HG03432 (cell line): ENCODE measurements around the gene EXOC3.
"Not testable (repeated sequence)": the region's sequence is repeated elsewhere in the genome, so short reads cannot be mapped to it uniquely, and the experiment has no call there.

Source experiments
- ATAC-seq: cut with Tn5 transposase; IDR thresholded peaks from one replicate; pipeline ENCODE4 v1.9.1; 2021; ENCODE audit warnings: mild to moderate bottlenecking, moderate library complexity; ENCODE audit not compliant: unreplicated experiment

The EXOC3 gene

DNA sequence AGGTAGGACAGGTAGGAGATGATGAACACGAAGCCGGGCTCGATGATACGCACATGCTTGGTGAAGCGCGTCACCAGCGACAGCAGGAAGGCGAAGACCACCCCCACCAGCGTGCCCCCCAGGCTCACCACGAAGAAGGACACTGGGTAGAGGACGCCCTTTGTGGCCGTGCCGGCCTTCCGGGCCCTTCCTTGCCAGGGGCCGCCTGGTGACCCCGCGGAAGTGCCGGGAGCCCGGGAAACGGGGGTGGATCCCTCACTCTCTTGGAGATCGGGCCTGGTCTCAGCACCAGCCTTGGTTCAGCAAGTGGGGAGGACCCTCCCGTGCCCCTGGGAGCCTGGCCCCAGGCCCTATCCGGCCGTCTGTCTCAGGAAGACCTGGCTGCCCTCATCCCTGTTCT, 41.6 kb downstream of the EXOC3 start:
- ATAC-seq, result no peak

DNA sequence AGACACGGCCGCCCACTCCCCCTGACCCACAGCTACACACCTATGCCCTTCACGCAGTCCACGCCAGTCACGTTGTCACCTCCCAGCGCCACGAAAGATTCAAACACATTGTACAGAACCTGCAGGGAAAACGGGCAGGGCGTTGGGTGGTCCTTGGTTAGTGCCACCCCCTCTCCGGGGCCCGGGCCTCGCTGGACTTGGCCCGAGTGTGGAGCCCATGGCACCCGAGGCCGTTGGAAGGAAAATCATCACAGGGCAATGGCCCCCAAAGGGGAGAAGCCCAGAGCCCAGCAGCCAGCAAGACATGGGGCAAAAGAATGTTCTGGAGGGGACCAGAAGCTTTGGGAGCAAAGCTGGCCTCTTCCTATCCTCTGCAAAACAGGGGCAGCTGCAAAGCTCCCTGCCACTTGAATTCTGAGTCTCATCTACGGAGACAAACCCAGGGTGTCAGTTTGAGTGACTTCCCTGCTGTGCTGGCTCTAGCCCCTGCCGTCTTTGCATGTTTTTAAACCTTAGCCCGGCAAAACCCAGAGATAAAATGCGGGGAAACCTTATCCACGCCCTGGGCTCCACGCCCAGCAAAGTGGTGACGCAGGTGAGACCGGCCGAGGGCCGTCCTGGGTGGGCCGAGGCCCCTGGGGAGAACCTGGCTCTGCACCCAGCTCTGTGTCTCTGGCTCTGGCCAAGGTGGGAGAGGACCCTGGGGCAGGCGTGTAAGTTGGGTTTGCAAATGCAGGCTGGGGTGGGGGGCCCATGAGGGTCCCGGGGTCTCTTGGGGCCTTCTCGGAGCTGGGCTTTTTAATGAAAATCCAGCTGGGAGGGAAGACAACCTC, 42.4 kb downstream of the EXOC3 start:
- no peak for ATAC-seq

DNA sequence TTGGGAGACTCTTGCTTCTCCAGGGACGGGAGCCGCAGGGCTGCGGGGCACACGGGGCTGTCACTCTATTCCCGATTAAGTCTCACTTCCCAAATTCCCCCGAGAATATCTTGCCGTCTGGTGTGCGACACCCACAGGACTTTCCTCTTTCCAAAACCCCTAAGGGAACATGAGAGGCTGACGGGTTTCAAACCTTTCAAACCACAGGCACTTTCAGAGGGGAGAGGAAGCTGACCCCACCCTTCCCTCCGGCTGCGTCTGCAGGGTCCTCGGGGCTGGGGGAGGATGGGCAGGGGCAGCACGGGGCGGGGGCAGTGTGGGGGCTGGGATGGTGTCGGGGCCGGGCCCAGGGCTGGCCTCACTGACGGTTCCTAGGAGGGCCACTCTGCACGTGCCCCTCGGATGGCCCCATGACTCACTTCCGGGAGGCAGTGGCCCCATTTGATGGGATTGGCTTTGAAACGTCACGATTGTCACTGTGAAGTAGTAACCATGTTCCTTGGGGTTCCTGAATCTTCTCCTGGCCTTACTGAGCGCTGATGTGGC, 43.0 kb downstream of the EXOC3 start:
- ATAC-seq, result no peak

DNA sequence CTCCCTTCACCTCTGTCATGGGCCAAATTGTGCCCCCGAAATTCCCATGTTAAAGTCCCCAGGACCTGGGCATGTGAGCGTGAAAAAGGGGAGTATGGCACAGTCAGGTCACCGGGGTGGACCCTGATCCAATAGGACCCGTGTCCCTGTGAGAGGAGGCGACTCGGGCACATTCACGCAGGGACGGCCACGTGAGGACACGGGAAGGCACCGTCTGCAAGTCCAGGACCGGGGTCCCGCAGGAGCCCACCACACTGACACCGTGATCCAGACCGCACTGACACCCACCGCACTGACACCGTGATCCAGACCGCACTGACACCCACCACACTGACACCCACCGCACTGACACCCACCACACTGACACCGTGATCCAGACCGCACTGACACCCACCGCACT, 43.6 kb downstream of the EXOC3 start:
- not testable (repeated sequence) for ATAC-seq

DNA sequence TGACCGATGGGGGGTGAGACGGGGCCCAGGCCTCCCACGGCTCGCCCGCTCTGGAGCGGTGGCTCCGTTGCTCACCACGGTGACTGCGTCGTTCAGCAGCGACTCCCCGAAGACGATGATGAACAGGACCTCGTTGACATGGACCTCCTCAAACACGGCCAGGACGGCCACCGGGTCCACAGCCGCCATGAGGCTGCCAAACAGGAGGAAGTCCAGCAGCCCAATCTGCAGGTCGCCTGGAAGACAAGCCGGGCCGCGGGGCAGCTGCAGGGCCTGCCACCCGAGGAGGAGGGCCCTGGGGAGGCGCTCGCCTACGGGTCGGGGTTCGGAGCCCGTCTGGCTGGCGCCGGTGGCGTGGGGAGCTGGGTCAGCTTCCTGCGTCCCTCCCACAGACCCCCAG, 45.3 kb downstream of the EXOC3 start:
- no peak for ATAC-seq

DNA sequence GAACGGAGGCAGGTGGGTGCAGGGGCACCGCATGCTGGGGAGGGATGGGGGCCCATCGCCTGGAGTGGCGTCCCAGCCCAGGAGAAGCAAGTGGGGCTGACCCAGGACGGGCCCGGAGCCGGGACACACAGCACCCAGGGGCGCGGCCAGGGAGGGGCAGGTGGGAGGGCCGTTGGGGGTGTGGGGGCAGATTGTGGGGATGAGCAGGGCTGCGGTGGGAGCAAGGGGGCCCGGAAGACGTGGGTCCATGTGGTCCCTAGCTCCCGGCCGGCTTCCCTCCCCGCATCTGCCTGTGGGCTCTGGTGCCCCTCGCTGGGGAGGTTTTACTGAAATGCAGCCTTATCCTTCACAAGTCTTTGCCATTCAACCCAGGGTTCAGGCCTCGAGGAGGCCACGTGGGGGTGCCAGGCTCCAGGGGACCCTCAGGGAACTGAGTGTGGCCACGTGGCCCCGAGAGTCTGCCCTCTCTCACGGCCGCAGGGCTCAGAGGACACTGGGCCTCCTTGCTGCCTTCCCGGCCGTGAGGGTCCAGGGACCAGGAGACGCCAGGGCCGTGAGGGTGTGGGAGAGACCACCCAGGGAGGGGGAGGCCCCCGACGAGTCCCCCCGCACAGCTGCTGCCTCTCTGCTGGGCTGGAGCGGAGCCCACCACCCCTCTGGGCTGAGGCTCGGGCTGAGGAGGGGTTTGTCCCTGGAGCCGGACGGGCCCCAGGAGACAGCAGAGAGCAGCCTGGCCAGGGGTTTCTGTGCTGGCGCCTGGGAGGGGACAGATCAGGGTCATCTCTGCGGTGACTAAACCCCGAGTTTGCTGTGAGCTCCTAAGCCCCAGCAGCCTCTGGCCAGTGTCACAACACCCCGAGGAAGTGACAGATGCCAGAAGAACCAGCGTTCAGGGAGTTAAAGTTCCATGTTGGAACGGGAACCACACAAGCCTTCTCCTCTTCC, 46.0 kb downstream of the EXOC3 start:
- no peak for ATAC-seq

DNA sequence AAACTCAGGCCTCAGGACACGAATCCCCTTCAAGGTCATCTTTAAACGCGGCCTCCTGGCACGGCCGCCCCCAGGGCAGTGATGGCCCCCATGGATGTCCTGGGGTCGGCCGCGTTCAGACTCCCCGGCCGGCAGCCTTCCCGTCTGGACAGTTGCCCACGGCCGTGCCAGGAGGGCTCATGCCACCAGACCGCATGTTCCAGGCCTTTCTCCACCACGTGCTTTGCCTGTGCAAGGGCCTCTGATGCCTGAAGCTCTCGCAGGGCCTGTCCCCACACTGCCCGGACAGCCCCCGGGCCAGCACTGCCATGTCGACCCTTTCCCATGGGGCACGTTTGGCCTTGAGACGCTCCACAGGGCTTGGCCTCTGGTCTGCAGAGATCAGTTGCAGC, 46.7 kb downstream of the EXOC3 start:
- ATAC-seq, result no peak

DNA sequence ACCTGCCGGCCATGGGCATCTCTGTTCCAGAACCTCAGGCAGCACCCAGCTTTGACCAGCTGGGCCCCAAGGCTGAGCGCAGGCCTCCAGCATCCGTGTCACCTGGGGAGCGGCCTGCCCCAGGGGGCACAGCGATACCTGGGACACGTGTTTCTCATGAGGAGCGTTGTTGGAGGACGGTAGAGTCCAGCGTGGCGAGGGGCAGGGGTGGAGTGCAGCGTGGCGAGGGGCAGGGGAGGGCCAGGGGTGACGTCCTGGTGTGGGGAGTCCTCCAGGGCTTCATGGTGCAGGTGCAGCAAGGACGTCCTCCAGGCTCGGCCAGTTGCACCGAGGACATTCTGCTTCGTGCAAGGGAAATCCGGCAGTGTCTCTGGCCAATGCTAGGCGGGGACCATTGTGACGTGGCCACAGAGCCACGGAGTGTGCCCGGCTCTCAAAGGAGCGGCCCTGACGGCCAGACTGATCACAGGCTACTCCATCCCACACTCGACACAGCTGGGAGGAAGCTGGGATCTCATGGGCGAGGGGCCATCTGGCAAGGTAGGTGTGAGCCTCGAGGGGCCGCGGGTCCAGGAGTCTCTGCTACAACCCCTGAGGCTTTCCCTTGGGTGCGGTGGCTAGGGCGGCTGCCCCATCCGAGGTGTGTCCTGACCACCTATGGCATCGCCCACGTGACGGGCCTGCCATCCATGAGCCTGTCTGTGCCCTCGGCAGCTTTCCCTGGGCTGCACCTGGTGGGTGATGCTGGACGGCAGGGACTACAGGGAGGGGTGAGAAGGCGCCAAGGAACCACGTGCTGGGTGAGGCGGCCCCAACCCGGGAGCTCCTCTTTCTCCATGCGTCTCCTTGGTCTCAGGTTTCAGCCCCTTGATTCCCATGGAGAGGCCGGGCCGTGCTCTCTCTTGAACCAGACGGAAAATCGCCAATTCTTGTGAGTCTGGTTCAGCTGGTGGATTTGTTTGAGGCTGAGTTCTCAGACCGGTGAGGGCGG, 47.4 kb downstream of the EXOC3 start:
- no peak for ATAC-seq

DNA sequence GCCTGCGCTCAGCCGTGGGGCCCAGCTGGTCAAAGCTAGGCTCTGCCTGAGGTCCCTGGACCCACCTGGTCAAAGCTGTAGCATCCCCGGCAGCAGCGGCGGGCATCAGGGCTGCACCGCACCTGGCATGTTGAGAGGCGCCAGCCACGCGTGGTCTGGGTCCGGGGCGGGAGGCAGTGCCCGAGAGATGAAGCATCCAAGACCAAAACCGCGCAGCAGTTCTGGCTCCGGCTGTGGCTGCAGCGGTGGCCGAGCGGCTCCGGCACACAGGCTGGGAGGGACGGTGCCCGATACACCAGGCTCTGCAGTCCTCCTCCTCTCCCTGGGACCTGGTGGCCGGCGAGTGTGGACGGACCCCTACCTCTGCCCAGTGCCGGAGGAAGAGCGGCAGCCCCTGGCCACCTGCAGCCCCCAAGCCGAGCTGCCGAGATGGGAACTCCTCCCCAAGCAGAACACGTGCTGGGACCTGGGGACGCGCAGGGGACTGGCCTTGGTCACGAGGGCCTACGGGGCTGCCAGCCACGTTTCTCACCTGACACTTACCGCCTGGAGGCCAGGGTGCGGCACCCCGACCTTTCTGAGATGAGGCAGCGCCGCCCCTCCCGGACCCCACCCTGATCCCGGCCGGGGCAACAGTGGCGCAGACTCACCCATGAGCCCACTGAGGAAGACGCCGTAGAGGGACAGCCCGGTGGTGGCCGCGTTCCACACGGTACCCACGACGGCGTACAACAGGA, 48.3 kb downstream of the EXOC3 start:
- ATAC-seq, result no peak

DNA sequence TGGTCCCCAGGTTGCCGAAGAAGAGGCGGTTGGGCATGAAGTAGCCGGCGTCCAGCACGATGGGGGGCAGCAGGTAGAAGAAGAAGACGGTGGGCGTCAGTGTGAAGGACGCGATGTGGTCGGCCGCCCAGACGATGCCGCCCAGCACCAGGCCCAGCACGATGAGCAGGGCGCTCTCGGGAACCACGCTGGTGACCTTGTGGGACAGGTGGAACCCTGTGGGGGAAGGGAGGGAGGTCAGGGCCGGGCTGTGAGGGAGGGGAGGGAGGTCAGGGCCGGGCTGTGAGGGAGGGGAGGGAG, 48.8 kb downstream of the EXOC3 start:
- ATAC-seq, result no peak

DNA sequence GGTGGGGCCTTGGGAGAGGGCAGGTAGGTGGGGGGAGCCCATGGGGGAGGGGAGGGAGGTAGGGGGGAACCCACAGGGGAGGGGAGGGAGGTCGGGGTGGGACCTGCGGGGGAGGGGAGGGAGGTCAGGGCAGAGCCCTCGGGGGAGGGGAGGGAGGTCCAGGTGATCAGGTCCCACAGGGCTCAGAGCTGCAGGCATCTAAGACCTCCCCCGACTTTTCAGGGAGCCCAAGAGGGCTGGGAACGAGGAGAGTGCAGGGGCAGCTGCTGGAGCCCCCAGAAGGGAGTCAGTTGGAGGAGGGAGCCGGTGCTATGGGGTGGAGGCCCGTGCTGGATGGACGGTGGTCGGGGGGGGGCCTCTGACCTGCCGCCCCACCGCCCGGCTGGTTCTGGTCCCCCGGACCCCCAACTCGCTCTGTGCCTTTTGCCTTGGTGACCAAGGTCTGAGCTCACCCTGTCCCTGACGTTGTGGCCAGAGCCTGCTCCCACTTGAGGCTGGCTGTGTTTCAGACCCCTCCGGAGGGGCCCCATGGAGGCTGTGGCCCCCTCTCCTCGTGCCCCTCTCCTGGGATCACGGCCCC, 49.4 kb downstream of the EXOC3 start:
- no peak for ATAC-seq

DNA sequence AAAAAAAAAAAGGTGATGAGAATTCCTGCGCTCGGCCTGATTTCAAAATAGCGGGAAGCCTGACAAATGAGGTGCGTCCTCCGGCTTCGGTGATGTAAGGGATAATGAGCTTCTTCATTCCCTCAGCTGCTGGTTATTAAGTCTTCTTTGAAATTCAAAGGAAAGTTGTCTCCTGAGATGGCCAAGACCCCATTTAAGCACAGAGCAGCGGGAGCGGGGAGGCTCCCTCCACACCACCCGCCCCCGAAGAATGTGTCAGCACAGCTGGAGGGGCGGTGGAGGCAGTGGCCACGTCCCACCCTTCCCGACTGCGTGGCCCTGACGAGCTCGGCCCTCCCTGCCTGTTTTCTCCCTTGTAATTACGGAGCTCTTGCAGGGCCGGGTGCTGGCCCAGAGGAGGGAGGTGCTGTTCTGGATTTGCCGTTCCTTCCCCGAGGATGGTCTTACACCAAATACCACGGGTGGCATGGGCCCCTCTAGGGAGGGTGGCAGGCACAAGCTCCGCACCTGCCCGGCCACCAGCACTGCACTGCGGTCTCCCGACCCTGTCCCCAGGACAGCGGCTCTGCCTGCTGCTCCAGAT, 50.2 kb downstream of the EXOC3 start:
- no peak for ATAC-seq

DNA sequence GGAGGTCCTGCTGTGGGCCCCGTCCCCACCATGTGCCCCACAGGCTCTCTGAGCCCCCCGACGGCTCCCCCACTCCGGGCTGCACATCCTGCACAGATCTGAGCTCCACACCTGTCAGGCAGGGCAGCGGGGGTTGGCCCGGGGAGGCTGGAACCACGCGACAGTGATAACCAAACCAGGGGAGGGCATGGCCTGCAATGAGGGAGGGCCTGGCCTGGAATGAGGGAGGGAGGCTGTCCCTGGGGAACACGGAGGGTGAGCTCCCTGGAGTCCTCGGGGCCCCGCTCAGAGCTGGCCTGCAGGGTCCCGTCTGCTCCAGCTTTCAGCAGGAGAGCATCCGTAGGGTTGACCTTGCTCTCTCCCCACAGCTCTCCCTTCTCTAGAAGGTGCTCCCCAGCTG, 50.8 kb downstream of the EXOC3 start:
- ATAC-seq, result no peak

DNA sequence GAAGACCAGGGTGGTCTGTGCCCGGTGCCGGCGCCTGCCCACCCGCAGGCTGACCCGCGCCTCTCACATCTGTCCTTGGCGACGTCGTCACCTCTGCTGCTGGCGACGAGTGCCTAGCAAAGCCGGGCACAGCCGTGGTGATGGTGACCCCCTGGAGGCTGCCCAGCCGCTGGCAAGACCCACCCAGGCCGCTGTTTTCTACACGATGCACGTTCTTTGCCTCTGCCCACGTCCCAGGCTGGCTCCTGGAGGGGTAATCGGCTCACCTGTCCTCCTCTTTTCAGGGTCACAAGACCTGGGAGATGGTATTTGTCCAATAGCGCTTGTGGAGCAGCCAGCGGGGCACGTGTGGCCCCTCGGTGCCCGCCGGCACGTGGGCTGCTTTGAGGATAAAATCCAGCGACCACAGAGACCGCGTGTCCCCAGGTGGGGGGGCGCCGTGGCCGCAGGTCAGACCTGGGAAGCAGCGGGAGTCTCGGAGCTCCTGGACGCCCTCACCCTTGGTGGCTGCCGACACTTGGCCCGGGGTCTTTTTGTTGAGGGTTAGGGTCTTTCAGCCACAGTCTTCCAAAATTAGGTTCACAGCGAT, 51.8 kb downstream of the EXOC3 start:
- no peak for ATAC-seq

DNA sequence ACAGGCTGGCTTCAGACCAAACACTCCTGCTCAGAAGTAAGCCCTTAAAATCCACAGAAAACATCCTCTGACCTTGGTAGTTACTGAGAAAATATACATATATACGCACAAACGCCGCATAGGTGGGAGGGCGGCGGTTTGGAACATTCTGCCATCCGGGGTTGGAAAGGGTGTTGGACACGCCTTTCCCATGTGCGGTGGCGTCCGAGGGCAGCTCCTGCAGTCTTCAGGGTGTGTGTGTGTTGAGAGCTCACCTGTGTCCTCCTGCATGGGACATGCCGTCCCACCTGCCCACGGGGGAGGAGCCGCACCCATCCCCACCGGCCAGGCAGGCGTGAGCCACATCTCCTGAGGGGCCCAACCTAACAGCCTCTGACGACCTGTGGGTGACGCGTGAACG, 53.1 kb downstream of the EXOC3 start:
- ATAC-seq, result no peak

DNA sequence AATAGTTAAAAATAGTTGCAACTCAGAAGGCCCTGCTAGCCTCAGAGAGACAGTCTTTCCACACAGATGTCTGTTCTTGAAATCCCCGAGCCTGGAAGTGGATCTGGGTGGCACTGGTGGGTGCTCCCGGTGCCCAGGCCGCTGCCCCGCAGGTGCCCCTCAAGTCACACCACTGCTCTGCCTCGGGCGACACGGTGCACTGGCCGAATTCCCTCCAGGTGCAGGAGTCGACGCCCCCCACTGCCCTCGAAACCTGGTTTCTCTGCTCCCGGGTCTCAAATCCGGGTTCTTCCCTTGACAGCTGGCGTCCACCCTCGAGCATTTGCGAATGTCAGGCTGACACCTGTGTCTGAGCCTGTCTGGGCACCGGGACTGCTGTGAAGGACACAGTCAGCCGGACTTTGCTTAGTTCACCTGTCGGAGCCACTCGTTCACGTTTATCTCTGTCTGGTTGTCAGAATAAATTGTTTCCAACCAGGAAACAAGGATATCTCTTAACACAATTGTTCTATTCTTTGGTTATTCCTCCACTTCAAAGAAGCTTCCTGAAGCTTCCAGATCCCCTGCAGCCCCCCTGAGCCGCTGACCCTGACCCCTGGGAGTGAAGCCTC, 54.2 kb downstream of the EXOC3 start:
- no peak for ATAC-seq

DNA sequence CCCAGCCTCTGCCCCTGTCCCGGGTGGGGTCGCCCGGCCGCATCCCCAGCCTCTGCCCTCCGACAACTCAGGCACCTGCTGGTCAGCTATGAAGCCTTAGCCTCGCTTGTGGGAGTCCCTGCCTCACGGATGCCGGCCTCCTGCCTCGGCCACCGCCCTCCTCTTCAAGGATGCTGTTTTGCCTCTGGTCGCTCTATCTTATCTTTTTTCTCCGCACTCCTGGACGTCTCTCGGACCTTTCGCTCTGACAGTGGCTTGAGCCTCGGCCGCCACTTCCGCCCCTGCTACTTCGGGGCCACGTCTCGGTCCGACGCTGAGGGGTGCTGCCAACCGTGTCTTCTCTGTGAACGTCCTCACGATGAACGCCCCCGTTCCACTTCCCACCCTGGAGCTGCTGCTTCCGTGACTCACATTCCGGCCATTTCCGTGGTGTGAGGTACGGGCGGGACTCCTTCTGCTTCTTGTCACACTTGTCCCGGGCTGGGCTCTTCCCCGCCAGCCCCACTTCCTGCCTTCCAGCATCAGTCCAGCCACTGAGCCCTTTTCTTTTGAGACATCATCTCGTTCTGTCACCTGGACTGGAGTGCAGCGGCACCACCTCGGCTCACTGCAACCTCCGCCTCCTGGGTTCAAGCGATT, 55.0 kb downstream of the EXOC3 start:
- ATAC-seq, result no peak
